Epidermal melanocyte (primary cell): ENCODE data around the gene PPP1CA.

Experiments used
- DNase-seq: peaks from one replicate; pipeline ENCODE4 v3.0.0; 2011; ENCODE audit warnings: low spot score; ENCODE audit not compliant: insufficient read length

Gene PPP1CA

DNA sequence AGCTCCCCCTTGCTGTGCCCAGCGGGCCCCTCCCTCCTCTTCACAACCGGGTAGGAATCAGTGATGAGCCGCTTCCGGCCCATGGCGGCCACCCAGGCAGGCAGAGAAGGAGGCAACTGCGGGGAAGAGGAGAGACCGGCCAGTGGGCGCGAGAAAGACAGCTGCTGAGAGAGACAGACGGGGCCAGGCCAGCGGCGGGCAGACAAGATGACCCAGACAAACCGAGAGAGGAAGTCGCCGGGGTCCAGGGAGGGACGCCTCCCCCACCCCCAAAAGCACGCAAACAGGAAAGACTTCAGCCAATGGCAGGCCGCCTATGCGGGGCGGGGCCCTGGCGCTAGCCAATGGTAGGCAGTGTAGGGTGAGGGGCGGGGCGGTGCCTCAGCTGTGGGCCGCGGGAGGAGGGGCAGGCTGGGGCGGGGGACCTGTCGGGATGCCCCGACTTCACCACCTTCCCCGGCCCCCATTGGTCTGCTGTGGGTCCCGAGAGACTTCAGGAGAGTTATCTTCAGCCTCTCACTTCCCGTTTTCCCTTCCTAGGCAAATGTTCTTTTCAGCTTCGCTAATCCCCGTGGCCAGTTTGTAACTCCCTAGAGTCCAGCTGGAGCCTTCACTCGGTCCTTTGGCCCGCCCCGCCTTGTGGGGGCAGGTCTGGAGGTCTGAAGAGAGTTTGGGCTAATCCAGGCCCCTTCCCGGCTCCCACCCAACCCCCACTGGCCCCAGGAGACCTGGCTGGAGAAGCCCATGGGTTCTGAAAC lies 48.2 kb downstream of the PPP1CA start, which contains the start of gene POLD4:
Gene POLD4 (minus strand): TSS at position 230 of the 758 bp plus-strand sequence. CDS start 147 bp downstream, at position 83.
- peak; percentile 91 for DNase-seq

DNA sequence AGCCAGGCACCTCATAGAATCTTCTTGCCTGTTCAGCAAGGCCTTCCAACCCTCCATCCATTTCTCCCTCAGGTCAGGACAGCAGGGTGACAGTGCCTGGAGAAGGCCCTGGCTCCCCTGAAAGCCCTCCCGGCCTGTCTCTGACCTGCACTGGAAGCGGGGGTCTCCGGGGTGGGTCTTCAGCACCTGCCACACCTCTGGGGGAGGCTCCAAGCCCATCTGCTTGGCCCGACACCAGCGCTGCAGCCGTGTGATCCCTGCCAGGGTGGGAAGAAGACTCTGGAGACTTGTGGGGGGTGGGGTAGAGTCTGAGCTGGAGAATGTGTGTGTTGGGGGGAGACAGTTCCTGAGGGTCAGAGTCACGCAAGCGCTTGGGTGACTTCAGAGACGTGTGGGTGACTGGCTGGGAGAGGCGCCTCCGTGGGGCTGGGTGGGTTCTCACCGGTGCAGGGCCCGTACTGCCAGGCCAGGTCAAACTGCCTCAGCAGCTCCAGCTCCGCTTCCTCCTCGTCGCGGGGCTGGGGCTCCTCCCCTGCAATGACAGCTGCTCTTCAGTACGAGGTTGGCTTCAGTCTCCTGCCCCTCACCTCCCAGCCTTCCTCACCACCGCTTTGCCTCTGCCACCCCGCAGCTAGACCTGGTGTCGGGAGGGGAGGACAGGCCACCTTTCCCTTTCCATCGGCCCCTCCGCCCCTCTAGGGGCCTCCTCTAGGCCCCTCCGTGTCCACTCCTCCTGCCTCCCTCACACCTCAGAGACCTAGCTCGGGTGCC lies 48.9 kb downstream of the PPP1CA start:
- no peak for DNase-seq

DNA sequence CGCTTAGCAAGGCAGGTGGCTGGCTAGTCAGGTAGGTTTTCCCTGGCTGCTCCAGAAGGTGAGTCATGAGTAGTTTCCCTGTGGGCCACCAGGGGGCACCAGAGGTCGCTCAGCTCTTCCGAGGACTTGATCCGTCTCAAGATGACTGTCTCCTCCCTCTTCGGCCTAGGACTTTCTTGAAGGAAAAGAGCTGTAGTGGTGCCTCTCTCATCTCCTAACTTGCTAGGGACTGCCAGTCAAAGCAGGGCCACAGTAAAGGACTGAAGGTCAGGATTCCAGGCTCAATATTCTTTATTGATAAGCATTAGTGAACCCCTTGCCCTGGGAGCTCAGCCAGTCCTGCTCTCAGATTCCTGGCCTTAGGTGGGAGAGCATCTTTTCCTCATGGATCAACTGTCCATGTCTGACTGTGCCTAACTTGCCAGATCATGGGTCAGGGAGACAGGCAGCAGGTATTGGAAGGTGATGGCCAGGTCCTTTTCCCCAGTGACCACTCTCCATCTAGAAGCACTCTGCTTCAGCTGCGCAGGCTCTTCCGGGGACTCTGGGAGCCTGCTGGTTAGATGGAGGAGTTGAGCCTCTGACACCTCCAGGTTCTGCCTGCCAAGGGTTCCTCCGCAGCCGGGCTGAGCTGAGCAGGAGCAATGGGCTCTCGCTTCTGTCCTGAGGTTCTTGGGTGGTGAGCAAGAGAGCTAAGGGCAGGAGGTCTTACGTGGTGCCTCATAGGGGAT lies 50.2 kb downstream of the PPP1CA start:
- DNase-seq: no peak

DNA sequence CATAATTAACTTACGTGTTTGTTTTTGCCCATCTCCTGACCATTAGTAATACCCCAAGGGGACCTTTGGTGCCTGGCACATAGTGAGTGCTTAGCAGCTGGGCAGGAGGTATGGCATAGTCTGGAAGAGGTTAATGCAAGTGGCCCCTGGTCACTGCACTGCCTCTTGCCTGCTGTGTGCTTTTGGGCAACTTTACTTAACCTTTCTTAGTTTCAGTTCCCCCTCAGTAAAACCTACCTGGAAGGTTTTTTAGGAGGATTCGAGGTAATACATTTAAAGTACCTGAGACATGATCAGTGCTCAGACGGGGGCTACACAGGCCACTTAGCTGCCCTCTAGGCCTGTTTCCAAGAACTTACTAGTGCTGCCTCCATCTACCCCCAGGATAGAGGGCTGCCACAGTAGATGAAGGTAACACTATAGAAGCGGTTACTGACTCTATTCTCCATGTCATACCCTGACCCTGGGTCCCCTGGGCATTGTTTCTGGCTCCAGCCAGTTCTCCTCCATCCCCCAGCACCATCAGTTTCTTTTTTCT lies 51.7 kb downstream of the PPP1CA start:
- DNase-seq: no peak

GRCh38 chr11:67349457-67349856 lies 52.2 kb downstream of the PPP1CA start:
- DNase-seq: no peak

- no peak for DNase-seq
Measured at GRCh38 chr11:67349036-67349435, 52.6 kb downstream of the PPP1CA start.
